ENCODE results near the gene PATZ1.

Gene PATZ1

DNA sequence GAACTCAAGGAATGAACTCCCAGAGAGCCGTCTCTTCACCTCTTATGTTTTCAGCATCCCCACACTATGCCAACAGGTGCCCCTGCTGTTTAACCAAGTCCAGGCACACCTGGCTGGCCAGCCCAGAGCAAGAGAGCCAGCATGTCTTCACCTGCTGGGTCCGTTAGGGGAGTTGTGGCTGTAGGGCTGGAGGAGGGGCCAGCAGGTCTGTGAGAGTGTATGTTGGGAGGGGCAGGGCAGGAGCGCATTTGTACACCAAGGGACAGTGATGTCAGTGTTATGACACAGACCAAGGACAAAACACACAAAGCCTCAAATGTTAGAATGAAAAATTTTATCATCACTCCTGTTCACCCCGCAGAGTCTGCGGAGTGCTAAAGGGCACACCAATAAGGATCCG is 5.8 kb downstream of the PATZ1 start:
- Histone ChIP-seq H3K4me3 (ENCODE audit: low read depth, low read length) (no peak overlapping the region), H3K4me1 (ENCODE audit: control insufficient read depth, insufficient read depth, low read length) (peaks cover 20% of the 10 kb centered on the region), H3K27ac (ENCODE audit: extremely low read depth, low read depth, low read length) (no peak overlapping the region), H3K9me3 (ENCODE audit: control insufficient read depth, insufficient read depth, low read depth, low read length) (no peaks in the 10 kb centered on the region), H3K36me3 (ENCODE audit: control insufficient read depth in 2 of 2, insufficient read depth in 1 of 2, low read length in 2 of 2) (peaks cover 27 to 91% of the 10 kb centered on the region in 2 experiments)
- ChIA-PET CTCF (interaction anchor here (1.0 to 1.1 kb wide), 2 partner anchors 8 to 129 kb away, joined by 3 read pairs; partner anchors contain the start of gene LIMK2), POLR2A (interaction anchor here (0.9 kb wide), 2 partner anchors 17 to 18 kb away, joined by 3 to 4 read pairs; no protein-coding TSS in a partner anchor)
- TF ChIP-seq, protein P1, sequence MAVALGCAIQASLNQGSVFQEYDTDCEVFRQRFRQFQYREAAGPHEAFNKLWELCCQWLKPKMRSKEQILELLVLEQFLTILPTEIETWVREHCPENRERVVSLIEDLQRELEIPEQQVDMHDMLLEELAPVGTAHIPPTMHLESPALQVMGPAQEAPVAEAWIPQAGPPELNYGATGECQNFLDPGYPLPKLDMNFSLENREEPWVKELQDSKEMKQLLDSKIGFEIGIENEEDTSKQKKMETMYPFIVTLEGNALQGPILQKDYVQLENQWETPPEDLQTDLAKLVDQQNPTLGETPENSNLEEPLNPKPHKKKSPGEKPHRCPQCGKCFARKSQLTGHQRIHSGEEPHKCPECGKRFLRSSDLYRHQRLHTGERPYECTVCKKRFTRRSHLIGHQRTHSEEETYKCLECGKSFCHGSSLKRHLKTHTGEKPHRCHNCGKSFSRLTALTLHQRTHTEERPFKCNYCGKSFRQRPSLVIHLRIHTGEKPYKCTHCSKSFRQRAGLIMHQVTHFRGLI (tag by site-specific recombination; IDR thresholded peaks at IDR 0.05) = no peak
- peak; percentile 78 for TF ChIP-seq SCRT2 (tag by site-specific recombination; IDR thresholded peaks at IDR 0.05)
- TF ChIP-seq ZNF600 (tag by site-specific recombination; IDR thresholded peaks at IDR 0.05) = peak; percentile 57; the same call in 1 of the 2 replicates
- TF ChIP-seq ZNF266 (tag by site-specific recombination; IDR thresholded peaks at IDR 0.05; ENCODE audit: low read depth) = no peak

DNA sequence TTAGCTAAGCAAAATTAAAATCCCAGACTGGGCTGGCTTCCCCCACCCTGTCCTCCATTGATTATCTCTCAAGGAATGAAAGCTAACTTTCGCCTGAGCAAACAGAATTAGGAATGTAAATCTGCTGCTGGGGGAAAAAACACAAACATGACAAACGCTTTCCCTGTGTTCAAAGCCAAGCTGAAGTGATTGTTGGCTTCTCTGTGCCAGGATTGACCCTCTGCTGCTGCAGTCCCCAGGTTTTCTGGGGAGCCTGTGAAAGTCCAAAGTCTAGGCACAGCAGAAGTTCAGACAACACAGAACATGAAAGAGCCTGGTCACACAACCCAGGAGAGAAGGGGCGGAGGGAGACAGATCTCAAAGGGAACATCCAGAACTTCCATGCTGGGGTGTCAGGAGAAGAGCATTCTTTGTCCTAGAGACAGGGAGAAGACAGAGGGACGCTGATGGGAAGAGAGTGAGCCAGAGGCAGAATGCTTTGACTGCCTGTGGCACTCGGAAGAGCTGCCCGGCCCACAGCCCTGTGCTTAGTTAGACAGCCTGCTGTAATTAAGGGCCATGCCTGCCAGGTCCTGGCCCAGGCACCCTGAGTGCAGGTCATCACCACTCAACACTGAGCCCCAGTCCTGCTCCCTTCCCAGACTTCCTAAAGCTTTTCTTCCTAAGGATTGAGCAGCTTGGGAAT is 6.9 kb downstream of the PATZ1 start:
- Histone ChIP-seq H3K9me3 (ENCODE audit: control insufficient read depth, insufficient read depth, low read depth, low read length) (no peaks in the 10 kb centered on the region), H3K4me3 (ENCODE audit: low read depth, low read length) (no peak overlapping the region), H3K4me1 (ENCODE audit: control insufficient read depth, insufficient read depth, low read length) (peaks cover 10% of the 10 kb centered on the region), H3K36me3 (ENCODE audit: control insufficient read depth in 2 of 2, insufficient read depth in 1 of 2, low read length in 2 of 2) (peaks cover 37 to 92% of the 10 kb centered on the region in 2 experiments), H3K27ac (ENCODE audit: extremely low read depth, low read depth, low read length) (no peak overlapping the region)
- TF ChIP-seq ZBTB21 (tag by site-specific recombination; IDR thresholded peaks at IDR 0.05) (no peak), BCL11B (tag by site-specific recombination; IDR thresholded peaks at IDR 0.05; ENCODE audit: low read depth) (no peak), ZBTB48 (tag by site-specific recombination; IDR thresholded peaks at IDR 0.05) (no peak), PRDM1 (tag by site-specific recombination; IDR thresholded peaks at IDR 0.05) (0 out of 2 replicates have a peak, but pooled peaks have one; percentile 13), ZNF341 (tag by site-specific recombination; IDR thresholded peaks at IDR 0.05; ENCODE audit: low read depth) (peak; percentile 16; the same call in 1 of the 2 replicates)
- TF ChIP-seq, protein P2, sequence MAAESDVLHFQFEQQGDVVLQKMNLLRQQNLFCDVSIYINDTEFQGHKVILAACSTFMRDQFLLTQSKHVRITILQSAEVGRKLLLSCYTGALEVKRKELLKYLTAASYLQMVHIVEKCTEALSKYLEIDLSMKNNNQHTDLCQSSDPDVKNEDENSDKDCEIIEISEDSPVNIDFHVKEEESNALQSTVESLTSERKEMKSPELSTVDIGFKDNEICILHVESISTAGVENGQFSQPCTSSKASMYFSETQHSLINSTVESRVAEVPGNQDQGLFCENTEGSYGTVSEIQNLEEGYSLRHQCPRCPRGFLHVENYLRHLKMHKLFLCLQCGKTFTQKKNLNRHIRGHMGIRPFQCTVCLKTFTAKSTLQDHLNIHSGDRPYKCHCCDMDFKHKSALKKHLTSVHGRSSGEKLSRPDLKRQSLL (tag by site-specific recombination; IDR thresholded peaks at IDR 0.05) = no peak
- TF ChIP-seq, protein P3, sequence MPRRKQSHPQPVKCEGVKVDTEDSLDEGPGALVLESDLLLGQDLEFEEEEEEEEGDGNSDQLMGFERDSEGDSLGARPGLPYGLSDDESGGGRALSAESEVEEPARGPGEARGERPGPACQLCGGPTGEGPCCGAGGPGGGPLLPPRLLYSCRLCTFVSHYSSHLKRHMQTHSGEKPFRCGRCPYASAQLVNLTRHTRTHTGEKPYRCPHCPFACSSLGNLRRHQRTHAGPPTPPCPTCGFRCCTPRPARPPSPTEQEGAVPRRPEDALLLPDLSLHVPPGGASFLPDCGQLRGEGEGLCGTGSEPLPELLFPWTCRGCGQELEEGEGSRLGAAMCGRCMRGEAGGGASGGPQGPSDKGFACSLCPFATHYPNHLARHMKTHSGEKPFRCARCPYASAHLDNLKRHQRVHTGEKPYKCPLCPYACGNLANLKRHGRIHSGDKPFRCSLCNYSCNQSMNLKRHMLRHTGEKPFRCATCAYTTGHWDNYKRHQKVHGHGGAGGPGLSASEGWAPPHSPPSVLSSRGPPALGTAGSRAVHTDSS (tag by site-specific recombination; IDR thresholded peaks at IDR 0.05) = no peak
- CTCF ChIA-PET = interaction anchor here (0.6 to 1.1 kb wide), 2 partner anchors 128 to 998 kb away, joined by 3 to 4 read pairs; partner anchors contain the start of gene LIMK2
- POLR2A ChIA-PET = interaction anchor here (0.9 to 1.0 kb wide), 3 partner anchors 16 to 60 kb away, joined by 3 to 4 read pairs (median 3); partner anchors contain the start of gene DRG1

DNA sequence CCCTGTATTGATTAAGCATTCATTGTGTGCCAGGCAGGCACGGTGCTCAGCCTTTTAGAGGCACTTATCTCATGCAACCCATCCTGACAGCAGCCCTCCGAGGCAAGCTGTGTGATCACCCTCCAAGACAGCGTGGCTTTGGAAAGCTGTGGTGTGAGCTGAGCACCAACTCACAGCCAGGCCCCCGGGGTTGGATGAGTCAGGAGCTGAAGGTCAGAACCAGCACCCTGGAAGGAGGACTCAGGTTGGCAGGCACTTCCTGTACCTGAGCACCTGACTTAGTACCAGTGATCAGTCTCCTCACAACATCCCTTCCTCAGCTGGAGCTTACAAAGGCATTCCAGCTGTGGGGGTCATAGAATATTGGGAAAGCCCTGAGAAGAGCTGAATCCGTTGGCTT is 9.0 kb downstream of the PATZ1 start:
- CTCF ChIA-PET = interaction anchor here (0.6 to 1.5 kb wide), 4 partner anchors 15 to 70 kb away, joined by 3 to 8 read pairs (median 3); no protein-coding TSS in a partner anchor
- Histone ChIP-seq H3K4me3 (ENCODE audit: low read depth, low read length) (no peak overlapping the region), H3K4me1 (ENCODE audit: control insufficient read depth, insufficient read depth, low read length) (no peaks in the 10 kb centered on the region), H3K36me3 (ENCODE audit: control insufficient read depth in 2 of 2, insufficient read depth in 1 of 2, low read length in 2 of 2) (peaks cover 36 to 93% of the 10 kb centered on the region in 2 experiments), H3K27ac (ENCODE audit: extremely low read depth, low read depth, low read length) (no peak overlapping the region), H3K9me3 (ENCODE audit: control insufficient read depth, insufficient read depth, low read depth, low read length) (no peaks in the 10 kb centered on the region)
- TF ChIP-seq, protein P4, sequence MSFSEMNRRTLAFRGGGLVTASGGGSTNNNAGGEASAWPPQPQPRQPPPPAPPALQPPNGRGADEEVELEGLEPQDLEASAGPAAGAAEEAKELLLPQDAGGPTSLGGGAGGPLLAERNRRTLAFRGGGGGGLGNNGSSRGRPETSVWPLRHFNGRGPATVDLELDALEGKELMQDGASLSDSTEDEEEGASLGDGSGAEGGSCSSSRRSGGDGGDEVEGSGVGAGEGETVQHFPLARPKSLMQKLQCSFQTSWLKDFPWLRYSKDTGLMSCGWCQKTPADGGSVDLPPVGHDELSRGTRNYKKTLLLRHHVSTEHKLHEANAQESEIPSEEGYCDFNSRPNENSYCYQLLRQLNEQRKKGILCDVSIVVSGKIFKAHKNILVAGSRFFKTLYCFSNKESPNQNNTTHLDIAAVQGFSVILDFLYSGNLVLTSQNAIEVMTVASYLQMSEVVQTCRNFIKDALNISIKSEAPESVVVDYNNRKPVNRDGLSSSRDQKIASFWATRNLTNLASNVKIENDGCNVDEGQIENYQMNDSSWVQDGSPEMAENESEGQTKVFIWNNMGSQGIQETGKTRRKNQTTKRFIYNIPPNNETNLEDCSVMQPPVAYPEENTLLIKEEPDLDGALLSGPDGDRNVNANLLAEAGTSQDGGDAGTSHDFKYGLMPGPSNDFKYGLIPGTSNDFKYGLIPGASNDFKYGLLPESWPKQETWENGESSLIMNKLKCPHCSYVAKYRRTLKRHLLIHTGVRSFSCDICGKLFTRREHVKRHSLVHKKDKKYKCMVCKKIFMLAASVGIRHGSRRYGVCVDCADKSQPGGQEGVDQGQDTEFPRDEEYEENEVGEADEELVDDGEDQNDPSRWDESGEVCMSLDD (tag by site-specific recombination; IDR thresholded peaks at IDR 0.05) = no peak
- TF ChIP-seq SCRT2 (tag by site-specific recombination; IDR thresholded peaks at IDR 0.05) = no peak
- TF ChIP-seq ZNF324 (tag by site-specific recombination; IDR thresholded peaks at IDR 0.05) = no peak
- no peak for TF ChIP-seq IKZF3 (tag by site-specific recombination; IDR thresholded peaks at IDR 0.05)
- POLR2A ChIA-PET = interaction anchor here (0.7 to 1.9 kb wide), 5 partner anchors 10 to 62 kb away, joined by 3 to 8 read pairs (median 3); partner anchors contain the start of genes DRG1 and PATZ1
